Measurements from ENCODE around the gene USF2. TPM values are rescaled to one million over a fixed set of nuclear protein-coding genes. Genes with fewer than 3 reads are reported as not detected.

The USF2 gene
- total RNA-seq, 4 donors from 2014 or later, result 95.9 to 207 (median 140) TPM

DNA sequence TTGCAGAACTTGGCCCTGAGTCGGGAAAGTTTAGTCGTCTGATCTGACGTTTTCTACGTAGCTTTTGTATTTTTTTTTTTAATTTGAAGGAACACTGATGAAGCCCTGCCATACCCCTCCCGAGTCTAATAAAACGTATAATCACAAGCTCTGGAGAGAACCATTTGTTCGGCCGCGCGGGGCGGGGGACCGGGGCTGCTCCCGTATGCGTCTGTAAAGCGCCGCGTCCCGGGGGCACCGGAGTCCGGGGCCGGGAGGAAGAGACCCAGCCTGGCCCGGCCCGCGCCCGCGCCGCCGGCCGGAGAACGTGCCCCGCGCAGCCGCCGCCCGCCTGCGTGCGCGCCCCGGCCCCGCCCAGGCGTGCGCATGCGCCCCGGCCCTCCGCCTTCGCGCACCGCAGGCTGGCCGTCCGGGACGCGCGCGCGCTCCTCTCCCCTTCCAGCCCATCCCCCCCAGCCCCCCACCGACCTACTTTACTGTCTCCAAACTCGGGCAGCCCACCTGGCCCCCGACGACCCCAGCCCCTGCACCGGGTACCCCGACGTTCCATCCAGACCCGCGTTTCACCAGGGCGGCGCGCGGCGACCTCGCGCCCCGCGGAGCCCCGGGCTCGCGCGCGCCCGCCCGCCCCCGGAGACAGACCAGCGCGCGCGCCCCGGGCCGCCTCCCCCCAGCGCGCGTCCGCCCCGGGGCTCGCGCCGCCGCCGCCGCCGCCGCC, 785 bp upstream of the USF2 start:
- no peaks in the 10 kb centered on the region for H3K9me3 ChIP-seq
- WGBS, 2 donors (ENCODE audit: low coverage in 1 of 2), result 0 to 1% methylated on average over 1 to 35 of the region's 100 CpGs
- peak overlapping the region; percentile 95 to 99 (median 98) for H3K27ac ChIP-seq
- TF ChIP-seq EP300 (IDR thresholded peaks at IDR 0.05; ENCODE audit: low read depth) (no peak), POLR2AphosphoS5 (IDR thresholded peaks at IDR 0.05) (peak in 2 of 3 donors; percentile 63 to 67), POLR2A (IDR thresholded peaks at IDR 0.05) (peak; percentile 48)
- H3K36me3 ChIP-seq, result peaks cover 0 to 14% (median 5%) of the 10 kb centered on the region in 4 donors
- intact Hi-C loops (cut with DNase I; ENCODE audit: low total_unique reads), result no loop called here
- peak; percentile 81 for DNase-seq
- peak overlapping the region; percentile 42 to 85 (median 71) for H3K4me3 ChIP-seq
- peaks cover 0 to 36% (median 14%) of the 10 kb centered on the region in 4 donors for H3K4me1 ChIP-seq
- no peaks in the 10 kb centered on the region for H3K27me3 ChIP-seq
- in situ Hi-C loops (cut with MboI; ENCODE audit: low pct_ligation_motif_present in 1 of 4, low pct_unique_long_range_greater_than_20kb in 1 of 4, low sequenced_read_pairs in 3 of 4), result no loop called here

DNA sequence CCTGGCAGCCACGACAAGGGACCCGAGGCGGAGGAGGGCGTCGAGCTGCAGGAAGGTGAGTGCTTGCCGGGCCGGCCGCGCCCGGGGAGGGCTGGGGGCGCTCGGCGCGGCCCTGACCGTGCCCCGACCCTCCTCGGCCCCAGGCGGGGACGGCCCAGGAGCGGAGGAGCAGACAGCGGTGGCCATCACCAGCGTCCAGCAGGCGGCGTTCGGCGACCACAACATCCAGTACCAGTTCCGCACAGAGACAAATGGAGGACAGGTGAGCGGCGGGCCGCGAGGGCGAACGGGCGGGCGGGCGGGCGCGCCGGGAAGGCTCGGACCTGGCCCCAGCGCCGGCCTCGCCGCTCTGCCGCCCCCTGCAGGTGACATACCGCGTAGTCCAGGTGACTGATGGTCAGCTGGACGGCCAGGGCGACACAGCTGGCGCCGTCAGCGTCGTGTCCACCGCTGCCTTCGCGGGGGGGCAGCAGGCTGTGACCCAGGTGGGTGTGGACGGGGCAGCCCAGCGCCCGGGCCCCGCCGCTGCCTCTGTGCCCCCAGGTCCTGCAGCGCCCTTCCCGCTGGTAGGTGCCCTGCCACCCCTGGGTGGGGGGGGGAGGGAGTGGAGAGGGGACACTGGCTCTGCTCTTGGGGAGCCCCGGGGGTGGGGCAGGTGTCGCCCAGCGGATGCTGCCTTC, 816 bp downstream of the USF2 start:
- H3K36me3 ChIP-seq, result peaks cover 0 to 20% (median 8%) of the 10 kb centered on the region in 4 donors
- intact Hi-C loops (cut with DNase I; ENCODE audit: low total_unique reads), result loop anchor here (5.0 to 10.0 kb wide), 2 partner anchors 222 to 225 kb away; partner anchors contain the start of gene KRTDAP
- WGBS, 2 donors (ENCODE audit: low coverage in 1 of 2), result 6% methylated on average over 27 of the region's 66 CpGs; no CpG with 5 or more reads in 1 of the 2 donors
- in situ Hi-C loops (cut with MboI; ENCODE audit: low pct_ligation_motif_present in 1 of 4, low pct_unique_long_range_greater_than_20kb in 1 of 4, low sequenced_read_pairs in 3 of 4), result no loop called here
- peak; percentile 91 for DNase-seq
- peak overlapping the region; percentile 58 to 85 (median 76) for H3K4me3 ChIP-seq
- no peaks in the 10 kb centered on the region for H3K9me3 ChIP-seq
- peak overlapping the region; percentile 95 to 99 (median 98) for H3K27ac ChIP-seq
- TF ChIP-seq EP300 (IDR thresholded peaks at IDR 0.05; ENCODE audit: low read depth) (no peak), POLR2AphosphoS5 (IDR thresholded peaks at IDR 0.05) (peak in 1 of 3 donors; percentile 35), POLR2A (IDR thresholded peaks at IDR 0.05) (peak; percentile 10)
- TF ChIP-seq, protein P1, sequence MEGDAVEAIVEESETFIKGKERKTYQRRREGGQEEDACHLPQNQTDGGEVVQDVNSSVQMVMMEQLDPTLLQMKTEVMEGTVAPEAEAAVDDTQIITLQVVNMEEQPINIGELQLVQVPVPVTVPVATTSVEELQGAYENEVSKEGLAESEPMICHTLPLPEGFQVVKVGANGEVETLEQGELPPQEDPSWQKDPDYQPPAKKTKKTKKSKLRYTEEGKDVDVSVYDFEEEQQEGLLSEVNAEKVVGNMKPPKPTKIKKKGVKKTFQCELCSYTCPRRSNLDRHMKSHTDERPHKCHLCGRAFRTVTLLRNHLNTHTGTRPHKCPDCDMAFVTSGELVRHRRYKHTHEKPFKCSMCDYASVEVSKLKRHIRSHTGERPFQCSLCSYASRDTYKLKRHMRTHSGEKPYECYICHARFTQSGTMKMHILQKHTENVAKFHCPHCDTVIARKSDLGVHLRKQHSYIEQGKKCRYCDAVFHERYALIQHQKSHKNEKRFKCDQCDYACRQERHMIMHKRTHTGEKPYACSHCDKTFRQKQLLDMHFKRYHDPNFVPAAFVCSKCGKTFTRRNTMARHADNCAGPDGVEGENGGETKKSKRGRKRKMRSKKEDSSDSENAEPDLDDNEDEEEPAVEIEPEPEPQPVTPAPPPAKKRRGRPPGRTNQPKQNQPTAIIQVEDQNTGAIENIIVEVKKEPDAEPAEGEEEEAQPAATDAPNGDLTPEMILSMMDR (IDR thresholded peaks at IDR 0.05), result peak; percentile 50 to 87 (median 76)
- peaks cover 0 to 36% (median 14%) of the 10 kb centered on the region in 4 donors for H3K4me1 ChIP-seq
- no peaks in the 10 kb centered on the region for H3K27me3 ChIP-seq

DNA sequence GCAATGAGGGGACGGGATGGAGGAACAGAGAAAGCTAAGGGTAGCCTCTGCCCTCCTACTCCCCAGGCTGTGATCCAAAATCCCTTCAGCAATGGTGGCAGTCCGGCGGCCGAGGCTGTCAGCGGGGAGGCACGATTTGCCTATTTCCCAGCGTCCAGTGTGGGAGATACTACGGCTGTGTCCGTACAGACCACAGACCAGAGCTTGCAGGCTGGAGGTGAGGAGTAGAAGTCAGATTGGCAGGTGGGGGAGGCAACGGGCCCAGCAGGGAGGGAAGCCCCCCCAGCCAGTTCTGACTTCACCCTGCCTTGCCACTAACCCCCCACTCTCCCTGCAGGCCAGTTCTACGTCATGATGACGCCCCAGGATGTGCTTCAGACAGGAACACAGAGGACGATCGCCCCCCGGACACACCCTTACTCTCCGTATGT, 1.6 kb downstream of the USF2 start:
- Histone ChIP-seq H3K27ac (peak overlapping the region in 1 of 4 donors; percentile 97), H3K27me3 (no peaks in the 10 kb centered on the region), H3K36me3 (peaks cover 0 to 26% (median 11%) of the 10 kb centered on the region in 4 donors), H3K4me3 (no peak overlapping the region), H3K9me3 (no peaks in the 10 kb centered on the region), H3K4me1 (peaks cover 0 to 31% (median 14%) of the 10 kb centered on the region in 4 donors)
- no peak for TF ChIP-seq EP300 (IDR thresholded peaks at IDR 0.05; ENCODE audit: low read depth)
- no peak for TF ChIP-seq POLR2A (IDR thresholded peaks at IDR 0.05)
- TF ChIP-seq, protein P1 (IDR thresholded peaks at IDR 0.05), result no peak
- TF ChIP-seq POLR2AphosphoS5 (IDR thresholded peaks at IDR 0.05), result no peak
- intact Hi-C loops (cut with DNase I; ENCODE audit: low total_unique reads), result loop anchor here (5.0 to 10.0 kb wide), 2 partner anchors 223 to 224 kb away; partner anchors contain the start of gene KRTDAP
- in situ Hi-C loops (cut with MboI; ENCODE audit: low pct_ligation_motif_present in 1 of 4, low pct_unique_long_range_greater_than_20kb in 1 of 4, low sequenced_read_pairs in 3 of 4), result no loop called here
- DNase-seq, result no peak
- 85% methylated on average over 13 of the region's 16 CpGs; no CpG with 5 or more reads in 1 of the 2 donors for WGBS, 2 donors (ENCODE audit: low coverage in 1 of 2)

DNA sequence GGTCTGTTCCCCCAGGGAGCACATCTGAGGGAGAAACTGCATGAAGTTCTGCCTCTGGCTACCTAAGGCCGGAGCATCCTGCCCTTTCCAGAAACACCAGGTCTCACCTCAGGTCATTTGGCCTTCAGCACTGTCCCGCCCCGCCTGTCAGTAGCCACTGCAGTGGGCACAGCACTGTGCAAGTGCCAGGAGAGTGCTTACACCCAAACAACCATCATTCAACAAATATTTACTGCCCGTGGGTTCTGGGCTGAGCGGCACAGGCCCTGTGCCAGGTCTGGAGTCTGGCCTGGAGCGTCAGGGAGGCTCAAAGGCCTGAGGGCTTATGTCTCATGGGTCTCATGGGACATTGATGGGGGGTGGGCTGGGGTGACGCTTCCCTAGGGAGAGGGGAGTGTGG, 2.8 kb downstream of the USF2 start:
- intact Hi-C loops (cut with DNase I; ENCODE audit: low total_unique reads), result loop anchor here (5.0 to 10.0 kb wide), 2 partner anchors 223 to 224 kb away; partner anchors contain the start of gene KRTDAP
- in situ Hi-C loops (cut with MboI; ENCODE audit: low pct_ligation_motif_present in 1 of 4, low pct_unique_long_range_greater_than_20kb in 1 of 4, low sequenced_read_pairs in 3 of 4), result no loop called here
- 89% methylated on average over 7 of the region's 7 CpGs; no CpG with 5 or more reads in 1 of the 2 donors for WGBS, 2 donors (ENCODE audit: low coverage in 1 of 2)
- Histone ChIP-seq H3K4me3 (no peak overlapping the region), H3K27me3 (no peaks in the 10 kb centered on the region), H3K36me3 (peaks cover 0 to 30% (median 11%) of the 10 kb centered on the region in 4 donors), H3K9me3 (no peaks in the 10 kb centered on the region), H3K27ac (no peak overlapping the region), H3K4me1 (peaks cover 0 to 20% (median 14%) of the 10 kb centered on the region in 4 donors)
- TF ChIP-seq, protein P1 (IDR thresholded peaks at IDR 0.05), result no peak
- TF ChIP-seq POLR2A (IDR thresholded peaks at IDR 0.05) (no peak), POLR2AphosphoS5 (IDR thresholded peaks at IDR 0.05) (no peak), EP300 (IDR thresholded peaks at IDR 0.05; ENCODE audit: low read depth) (no peak)
- no peak for DNase-seq
